GM21619 (cell line): ENCODE data around the gene GDF15.

Experiments
- ATAC-seq: cut with Tn5 transposase; IDR thresholded peaks from one replicate; pipeline ENCODE4 v1.9.1; 2021; ENCODE audit not compliant: unreplicated experiment

GDF15 gene

DNA sequence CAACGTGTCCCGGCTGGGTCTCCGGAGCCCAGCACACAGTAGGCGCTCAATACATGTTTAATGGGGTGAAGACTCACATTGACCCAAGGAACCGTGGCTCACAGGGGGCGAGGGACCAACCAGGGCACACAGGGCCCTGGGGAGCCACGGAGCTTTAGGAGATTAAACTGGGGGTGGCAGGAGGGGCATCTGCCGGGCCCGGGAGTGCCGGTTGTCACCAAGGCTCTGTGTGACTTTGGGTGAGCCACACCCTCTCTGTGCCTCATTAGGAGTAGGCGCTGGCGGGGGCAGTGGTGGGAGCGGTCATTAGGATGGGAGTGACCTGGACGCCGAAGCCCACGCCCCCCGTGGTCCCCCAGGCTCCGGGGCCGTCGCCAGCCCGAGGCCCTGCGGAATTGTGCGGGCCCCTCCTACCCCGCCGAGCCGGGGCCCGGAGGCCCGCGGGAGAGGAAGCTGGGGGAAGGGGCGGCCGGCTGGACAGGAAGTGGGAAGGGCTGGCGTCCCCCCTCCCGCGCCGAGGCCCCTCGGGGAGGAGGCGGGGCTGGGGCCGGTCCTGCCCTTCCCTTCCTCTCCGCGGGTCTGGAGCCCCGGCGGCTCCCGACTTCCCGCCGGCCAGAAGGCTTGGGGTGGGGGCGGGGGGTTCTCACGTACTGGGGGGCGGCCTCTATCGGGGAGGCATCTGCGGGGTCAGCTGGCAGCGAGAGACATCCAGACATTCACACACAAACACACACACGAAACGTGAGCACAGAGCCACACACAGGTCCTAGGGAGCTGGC, 31.5 kb downstream of the GDF15 start:
- no peak for ATAC-seq

DNA sequence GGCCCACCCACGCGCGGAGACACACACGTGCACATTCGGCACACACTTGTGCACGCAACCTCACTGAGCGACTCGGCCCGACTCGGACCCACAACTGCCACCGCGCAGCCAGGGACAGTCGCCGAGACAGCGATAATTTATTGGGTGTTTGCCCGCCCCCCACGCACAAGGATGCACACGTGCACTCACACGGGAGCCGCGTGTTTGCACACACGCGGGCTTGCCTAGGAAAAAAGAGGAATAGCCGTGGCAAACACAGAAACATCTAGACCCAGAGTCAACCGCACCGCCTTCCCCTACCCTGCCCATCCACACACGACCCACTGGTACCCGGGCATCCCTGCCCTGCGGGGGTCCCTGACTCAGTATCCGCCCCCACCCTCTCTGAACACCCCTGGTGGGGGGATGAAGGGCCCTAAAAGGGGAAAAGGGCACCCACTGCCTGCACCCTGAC, 32.1 kb downstream of the GDF15 start:
- no peak for ATAC-seq

DNA sequence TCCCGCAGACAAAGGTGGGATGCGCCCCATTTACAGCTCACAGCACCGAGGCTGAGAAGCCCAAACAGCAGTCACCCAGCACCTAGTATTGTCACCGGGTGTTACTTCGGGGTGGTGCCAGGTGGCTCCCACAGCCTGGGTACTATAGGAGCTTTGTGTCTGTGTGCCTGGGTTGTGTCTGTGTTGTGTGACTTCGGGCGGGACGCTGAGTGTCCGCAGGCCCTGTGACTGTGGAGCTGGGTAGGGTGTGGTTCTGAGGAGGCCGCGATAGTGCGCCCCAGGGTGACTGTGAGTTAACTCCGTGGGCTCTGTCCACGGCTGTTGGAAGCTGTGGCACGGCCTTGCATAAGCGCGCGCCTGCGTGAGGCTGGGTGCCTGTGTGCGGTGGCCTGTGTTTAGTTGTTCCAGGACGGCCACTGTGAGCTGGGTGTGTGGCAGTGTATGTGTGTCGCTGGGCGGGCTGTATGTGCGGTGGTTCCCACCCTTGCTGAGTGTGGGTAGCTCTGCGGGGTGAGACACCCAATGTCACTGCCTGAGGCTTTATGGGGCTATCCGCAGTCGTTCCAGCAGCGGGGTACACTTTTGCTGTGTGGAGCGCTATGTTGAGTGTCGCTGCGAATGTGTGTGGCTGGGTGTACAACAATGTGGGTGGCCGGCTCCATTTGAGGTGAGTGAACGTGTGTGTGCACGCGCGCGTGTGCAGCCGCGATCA, 32.7 kb downstream of the GDF15 start:
- no peak for ATAC-seq

DNA sequence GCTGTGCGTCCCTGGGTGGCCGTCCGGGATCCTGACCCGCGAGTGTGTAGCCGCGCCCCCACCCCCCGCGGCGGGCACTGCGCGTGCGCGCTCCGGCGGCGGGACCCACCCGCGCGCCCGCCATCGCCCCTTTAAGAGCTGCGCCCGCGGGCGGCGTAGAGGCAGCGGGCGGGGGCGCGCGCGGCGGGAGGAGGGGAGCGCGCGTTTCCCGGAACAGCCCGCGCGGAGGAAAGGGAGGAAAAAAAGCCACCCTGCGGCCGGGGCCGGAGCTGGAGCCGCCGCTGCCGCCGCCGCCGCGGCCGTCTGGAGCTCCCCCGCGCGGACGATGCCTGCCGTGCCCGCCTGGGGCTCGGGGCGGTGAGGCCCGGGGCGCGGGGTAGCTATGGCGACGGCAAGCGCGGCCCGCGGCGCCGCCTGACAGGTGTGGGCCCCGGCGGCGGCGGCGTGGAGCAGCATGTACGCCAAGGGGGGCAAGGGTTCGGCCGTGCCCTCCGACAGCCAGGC, 33.3 kb downstream of the GDF15 start, which contains the start of gene SSBP4:
Gene SSBP4, plus strand, starts transcription at position 204 of the 504 bp plus-strand sequence. Its CDS starts 251 bp downstream, at position 455.
- ATAC-seq, result no peak

DNA sequence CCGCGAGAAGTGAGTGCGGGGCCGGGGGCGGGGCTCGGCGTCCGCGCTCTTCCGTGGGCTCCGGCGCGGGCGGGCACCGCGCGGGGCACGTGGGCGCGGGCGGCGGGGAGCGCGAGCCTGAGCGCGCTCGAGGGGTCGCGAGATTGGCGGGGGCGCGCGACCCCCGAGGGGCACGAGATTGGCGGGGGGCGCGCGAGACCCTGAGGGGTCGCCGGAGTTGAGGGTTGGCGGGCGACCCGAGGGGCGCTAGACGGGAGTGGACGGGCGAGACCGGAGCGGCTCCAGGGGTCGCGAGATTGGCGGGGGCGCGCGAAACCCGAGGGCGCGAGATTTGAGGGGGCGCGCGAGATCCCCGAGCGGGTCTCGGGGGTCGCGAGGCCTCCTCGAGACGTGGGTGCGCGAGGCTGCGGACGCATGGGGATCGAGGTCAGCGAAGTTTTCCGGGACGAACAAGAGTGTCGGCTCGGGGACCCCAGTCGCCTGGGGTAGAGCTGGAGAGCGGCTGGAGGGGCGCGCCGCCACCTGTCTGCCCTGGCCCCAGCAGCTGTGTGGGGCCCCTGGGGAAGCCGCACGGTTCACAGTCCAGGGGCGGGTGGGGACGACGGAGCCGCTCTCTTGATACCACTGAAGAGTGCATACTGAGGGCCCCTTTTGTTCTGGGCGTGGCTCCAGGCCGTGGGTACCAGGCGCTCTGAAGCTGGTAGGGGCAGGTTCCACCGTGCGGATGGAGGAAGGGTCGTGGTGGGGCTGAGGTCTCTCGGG, 33.9 kb downstream of the GDF15 start:
- ATAC-seq, result no peak

DNA sequence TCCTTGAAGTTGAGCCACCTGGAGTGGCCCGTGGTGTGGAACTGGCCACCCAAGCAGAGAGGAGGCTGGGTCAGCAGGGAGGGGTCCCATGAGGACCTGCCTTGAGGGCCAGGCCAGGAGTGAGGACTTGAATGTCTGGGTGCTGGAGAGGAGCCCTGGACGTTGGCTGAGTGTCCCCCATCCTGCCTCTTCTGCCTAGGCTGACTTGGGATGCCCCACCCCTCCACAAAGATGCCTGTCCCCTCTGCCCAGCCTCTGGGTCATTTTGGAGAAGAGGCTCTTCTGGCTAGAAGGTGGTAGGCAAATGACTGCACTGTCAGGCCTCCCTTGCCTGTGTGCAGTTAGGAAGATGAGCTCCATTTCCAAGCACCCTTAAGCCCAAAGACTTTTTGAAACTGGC, 35.0 kb downstream of the GDF15 start:
- no peak for ATAC-seq

DNA sequence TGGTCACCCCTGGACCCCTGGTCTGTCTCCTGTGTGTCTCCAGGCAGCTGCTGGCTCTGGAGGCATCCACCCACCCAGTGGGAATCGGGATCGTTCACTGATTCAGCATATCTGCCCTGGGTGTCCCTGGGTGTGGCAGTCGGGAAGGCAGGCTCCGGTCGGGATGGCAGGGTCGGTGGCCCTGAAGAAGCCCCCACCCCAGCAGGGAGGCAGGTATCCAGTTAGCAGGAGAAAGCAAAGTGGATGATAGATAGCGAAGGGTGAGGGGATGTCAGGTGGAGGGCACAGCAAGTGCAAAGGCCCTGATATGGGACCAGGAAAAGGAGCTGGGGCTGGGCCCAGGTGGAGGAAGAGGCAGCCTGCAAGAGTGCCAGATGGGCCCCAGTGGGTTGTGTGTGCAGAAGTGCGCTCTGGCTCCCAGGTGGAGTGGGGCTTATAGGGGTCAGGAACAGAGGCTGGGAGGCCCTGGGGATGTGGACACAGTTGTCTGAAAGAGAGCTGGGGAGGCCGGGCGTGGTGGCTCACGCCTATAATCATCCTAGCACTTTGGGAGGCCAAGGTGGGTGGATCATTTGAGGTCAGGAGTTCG, 35.5 kb downstream of the GDF15 start:
- ATAC-seq, result no peak

DNA sequence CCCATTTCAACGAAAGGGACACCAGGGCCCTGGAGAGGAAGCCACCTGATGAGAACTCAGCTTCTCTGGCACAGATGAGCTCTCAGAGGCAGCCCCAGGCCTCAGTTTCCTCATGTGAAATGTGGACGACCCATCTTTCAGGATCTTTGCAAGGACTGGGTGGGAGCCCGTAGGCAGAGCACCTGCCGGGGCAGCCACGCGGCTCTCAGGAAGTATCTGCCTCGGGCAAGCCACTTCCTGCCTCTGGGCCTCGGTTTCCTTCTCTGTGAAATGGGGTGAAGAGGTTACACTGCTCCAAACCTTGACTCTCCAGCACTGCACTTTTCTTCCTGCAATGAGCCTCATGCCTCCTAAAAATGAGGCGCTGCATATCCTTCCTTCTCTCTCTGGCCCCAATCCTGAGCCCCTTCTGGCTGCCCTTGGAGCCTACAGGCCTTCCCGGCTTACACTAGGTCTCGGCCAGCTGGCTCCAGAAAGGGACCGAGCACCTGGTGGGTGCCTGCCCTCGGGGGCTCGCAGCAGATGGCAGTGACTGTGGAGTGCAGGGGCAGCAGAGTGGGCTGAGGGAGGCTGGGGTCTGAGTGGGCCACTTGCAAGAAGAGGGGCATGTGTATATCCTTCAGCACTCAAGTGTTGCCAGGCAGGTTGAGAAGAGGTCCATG, 36.7 kb downstream of the GDF15 start:
- ATAC-seq, result no peak

DNA sequence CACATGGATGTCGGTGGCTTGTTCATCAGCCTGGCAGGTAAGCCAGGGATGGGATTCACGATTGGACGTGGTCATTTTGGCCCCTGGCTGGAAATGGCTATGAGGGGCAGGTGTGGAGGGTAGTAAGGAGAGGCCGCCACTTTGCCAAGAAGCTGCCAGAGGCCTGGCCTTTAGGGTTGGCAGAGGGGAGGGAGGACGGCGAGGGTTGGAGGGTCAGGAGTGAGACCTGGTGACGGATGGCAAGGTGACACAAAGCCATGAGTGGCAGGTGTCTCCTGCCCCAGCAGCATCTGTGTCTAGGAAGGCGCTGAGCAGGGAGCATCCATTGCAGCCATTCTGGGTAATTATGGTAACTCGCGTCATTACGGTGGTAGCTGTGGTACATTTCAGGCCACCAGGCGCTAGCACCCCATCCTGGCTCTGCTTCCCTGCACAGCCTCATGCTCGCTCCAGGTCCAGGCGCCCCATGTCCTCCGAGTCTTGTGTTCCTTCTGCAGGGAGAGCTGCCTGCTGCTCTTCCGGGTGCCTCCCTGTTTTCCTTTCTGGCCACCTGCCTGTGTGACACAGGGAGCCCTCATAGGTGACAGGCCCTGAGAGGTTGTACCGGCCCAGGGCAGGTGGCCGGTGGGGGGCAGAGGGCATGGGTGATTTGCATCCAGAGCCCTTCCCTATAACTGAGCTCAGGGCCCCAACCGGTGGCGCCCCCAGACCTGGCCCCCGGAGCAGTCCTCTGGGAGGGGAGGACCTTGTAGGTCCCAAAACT, 37.5 kb downstream of the GDF15 start:
- no peak for ATAC-seq

DNA sequence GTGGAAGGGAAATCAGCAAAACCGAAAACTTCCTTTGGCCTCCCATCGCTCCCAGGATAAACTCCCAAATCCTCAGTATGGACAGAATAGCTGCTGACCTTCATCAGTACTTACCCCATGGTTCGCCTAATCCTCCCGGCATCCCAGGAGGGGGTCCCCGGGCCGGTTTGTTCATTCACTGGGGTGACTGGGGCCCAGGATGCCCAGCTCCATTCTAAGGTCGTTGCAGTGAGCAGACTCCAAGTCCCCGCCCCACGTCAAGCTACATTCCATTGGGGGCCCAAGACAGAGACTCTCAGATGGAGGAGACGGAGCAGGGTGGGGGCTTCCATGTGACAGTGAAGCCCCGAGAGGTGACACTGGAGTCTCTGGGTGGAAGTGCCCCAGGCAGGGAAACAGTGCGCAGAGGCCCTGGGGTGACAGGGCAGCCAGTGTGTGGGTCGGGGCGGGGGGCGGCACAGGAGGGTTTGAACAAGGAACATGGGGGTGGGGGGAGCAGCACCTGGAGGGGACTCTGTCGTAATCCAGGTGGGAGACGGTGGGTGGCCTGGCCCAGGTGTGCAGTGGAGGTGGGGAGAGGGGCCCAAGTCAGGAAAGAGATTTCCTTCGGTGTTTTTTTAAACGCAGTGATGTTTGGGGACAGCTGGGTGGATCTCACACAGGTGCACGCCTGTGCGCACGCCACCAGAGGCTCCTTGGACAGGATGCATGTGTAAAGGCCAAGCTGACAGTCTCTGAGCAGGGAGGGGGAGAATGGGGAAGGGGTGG, 38.3 kb downstream of the GDF15 start:
- ATAC-seq, result no peak

DNA sequence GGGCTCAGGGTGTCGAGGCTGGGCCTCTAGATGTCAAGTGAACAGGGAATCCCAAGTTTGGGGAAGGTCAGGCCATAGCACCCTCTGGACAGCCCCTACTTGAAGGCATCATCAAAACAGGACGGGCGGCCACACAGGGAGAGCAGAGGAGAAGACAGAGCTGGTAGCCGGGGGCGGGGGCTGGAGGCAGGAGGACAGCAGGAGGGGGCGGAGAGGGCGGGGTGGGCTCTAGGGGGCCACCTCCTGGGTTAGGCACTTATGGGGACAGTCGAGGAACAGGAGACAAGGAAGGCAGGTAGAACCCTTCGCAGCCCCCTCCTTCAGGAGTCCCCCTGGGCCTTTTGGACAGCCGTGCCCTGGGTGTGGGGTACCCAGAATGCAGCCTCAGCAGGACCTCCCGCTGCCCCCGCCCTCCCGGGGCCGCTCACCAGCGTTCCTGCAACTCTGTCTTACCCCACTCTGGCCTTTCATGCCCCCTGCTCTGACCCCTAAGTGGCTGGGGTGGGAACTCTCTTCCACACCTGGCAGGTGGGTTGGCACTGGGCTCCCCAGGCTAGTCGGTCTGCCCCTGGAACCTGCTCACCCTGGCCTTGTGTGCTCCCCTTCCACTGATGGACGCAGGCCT, 39.0 kb downstream of the GDF15 start:
- no peak for ATAC-seq

DNA sequence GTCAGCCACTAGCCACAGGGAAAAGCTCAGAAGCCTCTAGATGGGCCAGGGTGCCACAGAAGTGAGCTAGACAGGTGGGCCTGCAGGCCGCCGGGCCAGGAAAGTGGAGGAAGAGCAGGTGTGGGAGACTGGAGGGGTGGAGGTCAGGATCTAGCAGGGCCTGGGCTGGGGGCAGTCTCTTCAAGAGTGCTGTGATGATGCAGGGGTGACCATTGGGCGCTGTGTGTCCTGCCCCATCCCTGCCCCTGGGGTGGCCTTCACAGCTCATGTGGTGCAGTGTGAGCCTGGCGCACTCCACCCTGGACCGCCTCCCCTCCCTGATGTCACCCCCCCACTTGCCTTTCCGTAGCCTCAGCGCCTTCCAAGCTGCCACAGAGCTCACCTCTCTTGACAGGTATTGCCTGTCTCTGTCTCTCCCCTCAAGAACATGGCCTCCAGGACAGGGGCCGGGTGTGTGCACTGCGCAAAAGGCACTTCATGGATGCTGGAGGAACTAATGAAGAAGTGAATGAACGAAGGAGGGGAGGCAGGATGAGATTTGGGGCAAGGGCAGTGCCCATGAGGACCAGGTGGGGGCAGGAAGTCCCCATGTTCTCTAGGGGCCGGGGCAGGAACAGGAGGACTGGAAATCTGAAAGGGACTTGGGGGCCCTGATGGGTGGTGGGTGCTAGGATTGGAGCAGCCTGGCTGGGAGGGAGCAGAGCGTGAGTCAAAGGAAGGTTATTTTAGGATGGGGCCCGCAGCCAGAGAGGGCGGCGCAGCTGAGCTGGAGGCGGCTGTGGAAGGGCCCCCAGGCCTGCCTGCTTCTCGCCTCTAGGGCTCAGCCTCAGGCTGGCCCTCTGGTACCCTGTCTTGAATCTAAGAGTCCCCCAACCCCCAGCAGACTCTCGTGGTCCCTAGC, 39.8 kb downstream of the GDF15 start:
- no peak for ATAC-seq

DNA sequence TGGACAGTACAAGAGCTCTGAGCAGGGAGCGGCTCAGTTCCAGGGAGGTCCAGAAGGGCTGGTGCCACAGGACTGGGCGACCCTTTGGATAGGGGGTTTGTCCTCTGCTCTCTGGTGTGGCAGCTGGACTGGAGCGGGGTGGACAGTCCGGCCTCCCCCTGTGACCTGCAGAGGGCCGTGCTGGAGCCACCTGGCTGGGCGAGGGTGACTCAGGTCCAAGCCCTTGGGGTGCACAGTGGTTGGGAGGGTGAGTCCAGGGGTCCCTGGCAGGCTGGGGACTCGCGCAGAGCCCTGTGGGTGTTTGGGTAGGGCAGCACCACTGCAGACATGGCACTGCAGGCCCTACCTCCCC, 40.4 kb downstream of the GDF15 start:
- ATAC-seq, result no peak

DNA sequence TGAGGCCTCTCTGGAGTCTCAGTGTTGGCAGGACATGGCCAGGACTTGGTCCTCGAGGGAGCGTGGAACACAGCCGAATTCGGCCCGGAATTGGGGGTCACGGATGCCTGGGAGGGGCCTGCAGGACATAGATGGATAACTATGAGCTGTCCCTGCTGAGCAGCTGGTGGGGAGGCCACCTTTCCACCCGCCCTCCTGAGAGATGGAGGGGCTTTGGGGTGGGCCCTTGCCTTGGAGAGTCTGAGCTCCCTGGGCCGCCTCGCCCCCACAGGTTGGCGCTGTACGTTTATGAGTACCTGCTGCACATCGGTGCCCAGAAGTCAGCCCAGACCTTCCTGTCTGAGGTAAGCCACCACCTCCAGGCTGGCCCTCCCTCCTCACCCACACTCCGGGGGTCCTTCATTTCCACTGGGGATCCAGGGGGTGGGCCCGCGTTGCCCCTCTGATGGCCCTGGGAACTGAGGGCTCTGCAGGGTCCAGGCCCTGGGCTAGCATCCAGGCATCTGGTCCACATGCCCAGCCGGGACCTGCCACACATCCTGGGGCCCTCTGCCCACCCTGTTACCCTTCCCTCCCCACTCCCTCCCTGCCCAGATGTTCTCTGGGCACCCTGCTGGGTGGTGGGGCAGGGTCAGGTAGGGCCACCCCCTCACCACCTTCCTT, 41.3 kb downstream of the GDF15 start:
- no peak for ATAC-seq

DNA sequence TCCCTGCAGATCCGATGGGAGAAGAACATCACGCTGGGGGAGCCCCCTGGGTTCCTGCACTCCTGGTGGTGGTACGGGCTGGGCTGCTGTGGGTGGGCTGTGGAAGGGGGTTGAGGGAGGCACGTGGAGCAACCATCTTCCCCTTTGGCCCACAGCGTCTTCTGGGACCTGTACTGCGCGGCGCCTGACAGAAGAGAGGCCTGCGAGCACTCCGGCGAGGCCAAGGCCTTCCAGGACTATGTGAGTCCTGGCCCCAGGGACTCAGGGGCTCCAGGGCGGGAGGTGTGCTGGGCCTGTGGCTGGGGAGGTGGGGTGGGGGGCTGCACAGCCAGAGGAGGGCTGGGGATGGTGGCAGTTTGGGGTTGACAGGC, 41.8 kb downstream of the GDF15 start:
- ATAC-seq, result no peak

DNA sequence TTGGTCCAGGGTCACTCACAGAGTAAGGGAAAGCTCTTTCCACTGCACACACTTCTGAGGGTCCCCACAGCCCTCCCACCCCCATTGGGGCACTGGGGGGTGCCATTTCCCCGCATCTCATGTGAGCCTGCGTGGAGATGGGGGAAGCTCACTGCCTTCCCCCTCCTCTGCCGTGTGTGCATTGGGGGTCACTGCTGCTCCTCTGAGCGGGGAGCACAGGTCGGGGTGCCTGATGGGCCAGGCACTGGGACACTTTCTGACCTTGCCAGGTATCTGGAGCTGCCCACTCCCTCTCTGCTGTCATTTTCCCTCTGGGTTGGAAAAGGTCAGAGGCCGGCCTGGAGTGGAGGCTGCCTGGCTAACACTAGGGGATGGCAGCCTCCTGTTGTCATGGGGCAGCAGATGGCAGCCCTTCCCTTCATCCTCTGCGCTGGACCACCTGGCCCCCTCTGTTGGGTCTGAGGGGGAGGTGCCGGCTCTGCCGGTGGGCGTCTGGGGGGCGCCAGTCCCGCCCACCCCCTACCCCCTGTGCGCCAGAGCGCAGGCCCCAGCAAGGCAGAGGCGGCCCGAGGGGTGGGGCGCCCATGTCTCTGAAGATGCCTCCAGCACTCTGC, 42.3 kb downstream of the GDF15 start:
- no peak for ATAC-seq
